H1 (cell line): ENCODE results near the gene CYTH1. TPM values are rescaled to one million over a fixed set of nuclear protein-coding genes. Genes with fewer than 3 reads are reported as not detected.

ENCODE experiments used
- CTCF ChIA-PET: fragments of 300-600 bp; sonication (Branson Sonifier 250); formaldehyde crosslinking; loops from one replicate; lab custom pipeline; 2021; ENCODE audit not compliant: partially characterized antibody; lab: Charles Lee
- POLR2A ChIA-PET: fragments of 300-600 bp; sonication (Branson Sonifier 250); formaldehyde crosslinking; loops from one replicate; lab custom pipeline; 2021; ENCODE audit warnings: inconsistent platforms; ENCODE audit not compliant: partially characterized antibody; lab: Charles Lee
- DNase-seq, 2 experiments: peaks; one replicate each; pipeline versions ENCODE4 v3.0.0 to v3.0.0-alpha.2; 2010 to 2022; ENCODE audit warnings: low spot score in 2 of 2, low read depth in 1 of 2, mixed read lengths in 1 of 2
- FAIRE-seq: peaks from 2 replicates; lab custom pipeline; 2011; peaks lifted over from hg19 to GRCh38; lab: Jason Lieb, UNC
- H2AFZ ChIP-seq: 2 replicates; pipeline ENCODE4 v1.8.1; 2012; ENCODE audit warnings: low read length, inconsistent platforms
- H2AK5ac ChIP-seq: 2 replicates; pipeline ENCODE4 v1.6.1; 2013; ENCODE audit warnings: low read depth, low read length
- H2BK120ac ChIP-seq: replicated peaks from 2 replicates; pipeline ENCODE3; 2013; ENCODE audit warnings: low read depth, low read length, inconsistent platforms
- H2BK12ac ChIP-seq: 2 replicates; pipeline ENCODE4 v1.6.1; 2013; ENCODE audit warnings: low read depth, low read length
- H2BK15ac ChIP-seq: 2 replicates; pipeline ENCODE4 v1.6.1; 2013; ENCODE audit warnings: low read length
- H2BK20ac ChIP-seq: 2 replicates; pipeline ENCODE4 v1.6.1; 2013; ENCODE audit warnings: low read length
- H2BK5ac ChIP-seq: 2 replicates; pipeline ENCODE4 v1.6.1; 2013; ENCODE audit warnings: low read depth, low read length
- H3K14ac ChIP-seq: 2 replicates; pipeline ENCODE4 v1.6.1; 2013; ENCODE audit warnings: inconsistent platforms; ENCODE audit not compliant: insufficient read length
- H3K18ac ChIP-seq: 2 replicates; pipeline ENCODE4 v1.6.1; 2013; ENCODE audit warnings: low read length; ENCODE audit errors: extremely low read depth
- H3K23ac ChIP-seq: 2 replicates; pipeline ENCODE4 v1.6.1; 2013; ENCODE audit warnings: inconsistent platforms; ENCODE audit not compliant: insufficient read length
- H3K23me2 ChIP-seq: 2 replicates; pipeline ENCODE4 v1.6.1; 2013; ENCODE audit warnings: low read depth, low read length
- H3K27ac ChIP-seq: 2 replicates; pipeline ENCODE4 v1.6.1; 2011; ENCODE audit warnings: low read depth, low read length, inconsistent platforms
- H3K27me3 ChIP-seq, 4 experiments: replicated peaks in 1 of 4; 1 replicate in 1 of 4; 2 replicates in 3 of 4; pipeline versions ENCODE4 v1.6.1 to v1.8.1; 2011 to 2013; ENCODE audit warnings: low read length in 3 of 4, mild to moderate bottlenecking in 3 of 4, inconsistent platforms in 2 of 4, mixed read lengths in 2 of 4, moderate library complexity in 1 of 4; ENCODE audit not compliant: control insufficient read depth in 3 of 4, insufficient read depth in 3 of 4; ENCODE audit errors: extremely low read depth in 1 of 4
- H3K36me3 ChIP-seq, 4 experiments: 2 replicates each; pipeline versions ENCODE4 v1.6.1 to v1.8.1; 2011 to 2013; ENCODE audit warnings: mild to moderate bottlenecking in 4 of 4, low read length in 3 of 4, moderate library complexity in 2 of 4, control low read depth in 1 of 4, inconsistent platforms in 1 of 4; ENCODE audit not compliant: insufficient read depth in 4 of 4, control insufficient read depth in 2 of 4
- H3K4ac ChIP-seq: replicated peaks from 2 replicates; pipeline ENCODE3; 2013; ENCODE audit warnings: low read length, low read depth, mixed read lengths, inconsistent platforms; ENCODE audit not compliant: insufficient read length
- H3K4me1 ChIP-seq, 4 experiments: replicated peaks in 1 of 4; 1 replicate in 1 of 4; 2 replicates in 3 of 4; pipeline versions ENCODE4 v1.6.1 to v1.8.1; 2011 to 2013; ENCODE audit warnings: low read length in 3 of 4, inconsistent platforms in 2 of 4, mixed read lengths in 1 of 4; ENCODE audit not compliant: insufficient read depth in 4 of 4, control insufficient read depth in 3 of 4
- H3K4me2 ChIP-seq, 2 experiments: 2 replicates each; pipeline versions ENCODE4 v1.6.1 to v1.8.1; 2011 to 2013; ENCODE audit warnings: low read depth in 2 of 2, low read length in 2 of 2, control low read depth in 1 of 2, inconsistent platforms in 1 of 2, mild to moderate bottlenecking in 1 of 2; ENCODE audit not compliant: insufficient read depth in 1 of 2
- H3K4me3 ChIP-seq, 4 experiments: fragments of 200-600, 300-600 bp in 1 of 4; sonication (generic), shearing (Covaris generic), sonication (Bioruptor Twin) in 1 of 4; 2 replicates each; pipeline versions ENCODE4 v1.5.1 to v1.8.1; 2011 to 2016; ENCODE audit warnings: low read length in 4 of 4, low read depth in 3 of 4, control low read depth in 2 of 4, inconsistent platforms in 2 of 4, mild to moderate bottlenecking in 2 of 4, mixed read lengths in 1 of 4, moderate library complexity in 1 of 4; ENCODE audit not compliant: insufficient read depth in 2 of 4; ENCODE audit errors: extremely low read depth in 1 of 4
- H3K56ac ChIP-seq: replicated peaks from 2 replicates; pipeline ENCODE3; 2013; ENCODE audit warnings: low read depth, mild to moderate bottlenecking, mixed read lengths, low read length, inconsistent platforms; ENCODE audit not compliant: insufficient read length
- H3K79me1 ChIP-seq: 2 replicates; pipeline ENCODE4 v1.6.1; 2013; ENCODE audit warnings: low read depth, low read length, control low read depth
- H3K79me2 ChIP-seq, 2 experiments: 2 replicates each; pipeline versions ENCODE4 v1.6.1 to v1.8.1; 2012 to 2013; ENCODE audit warnings: low read length in 2 of 2, mild to moderate bottlenecking in 2 of 2, inconsistent platforms in 1 of 2; ENCODE audit not compliant: insufficient read depth in 2 of 2, control insufficient read depth in 1 of 2
- H3K9ac ChIP-seq, 4 experiments: replicated peaks in 1 of 4; 1 replicate in 1 of 4; 2 replicates in 3 of 4; pipeline versions ENCODE4 v1.6.1 to v1.8.1; 2011 to 2013; ENCODE audit warnings: low read depth in 3 of 4, low read length in 3 of 4, control low read depth in 2 of 4, mild to moderate bottlenecking in 2 of 4, moderate library complexity in 2 of 4, inconsistent platforms in 1 of 4; ENCODE audit errors: extremely low read depth in 1 of 4
- H3K9me3 ChIP-seq, 2 experiments: 2 replicates each; pipeline versions ENCODE4 v1.6.1 to v1.8.1; 2012 to 2013; ENCODE audit warnings: mild to moderate bottlenecking in 2 of 2, moderate library complexity in 2 of 2, control low read depth in 1 of 2, inconsistent platforms in 1 of 2, low read depth in 1 of 2, low read length in 1 of 2, mixed read lengths in 1 of 2; ENCODE audit not compliant: insufficient read depth in 2 of 2
- H4K20me1 ChIP-seq, 2 experiments: replicated peaks in 1 of 2; 2 replicates each; pipeline versions ENCODE3 to v1.8.1; 2011 to 2013; ENCODE audit warnings: inconsistent platforms in 2 of 2, low read length in 2 of 2, mild to moderate bottlenecking in 1 of 2; ENCODE audit not compliant: insufficient read depth in 2 of 2, control insufficient read depth in 1 of 2
- H4K5ac ChIP-seq: 2 replicates; pipeline ENCODE4 v1.6.1; 2013; ENCODE audit warnings: low read length, low read depth, mixed read lengths, inconsistent platforms; ENCODE audit not compliant: insufficient read length
- H4K8ac ChIP-seq: 2 replicates; pipeline ENCODE4 v1.8.0; 2013; ENCODE audit warnings: mild to moderate bottlenecking, moderate library complexity, low read length, inconsistent platforms; ENCODE audit not compliant: insufficient read depth; ENCODE audit errors: extremely low read depth
- H4K91ac ChIP-seq: replicated peaks from 2 replicates; pipeline ENCODE3; 2013; ENCODE audit warnings: low read length, mixed read lengths, inconsistent platforms; ENCODE audit not compliant: insufficient read length
- ASH2L ChIP-seq: fragments of 200-600, 300-600 bp; sonication (generic); IDR thresholded peaks from one replicate; pipeline ENCODE4 v1.7.1; 2017; ENCODE audit warnings: low read length
- CREB1 ChIP-seq: IDR thresholded peaks from 2 replicates; pipeline ENCODE4 v1.6.1; 2012; ENCODE audit warnings: inconsistent platforms
- HDAC6 ChIP-seq: IDR thresholded peaks from one replicate; pipeline ENCODE4 v1.7.1; 2012; ENCODE audit warnings: low read depth, mild to moderate bottlenecking, inconsistent platforms, low read length, moderate library complexity
- POLR2A ChIP-seq, 2 experiments: IDR thresholded peaks; 1 replicate in 1 of 2; 2 replicates in 1 of 2; pipeline ENCODE4 v1.6.1; 2011; ENCODE audit warnings: low read depth in 2 of 2, low read length in 2 of 2, mild to moderate bottlenecking in 2 of 2; ENCODE audit errors: control extremely low read depth in 1 of 2
- SAP30 ChIP-seq: fragments of 300-600 bp; sonication (generic); IDR thresholded peaks from 2 replicates; pipeline ENCODE4 v1.7.1; 2012; ENCODE audit warnings: low read length, moderate library complexity, mild to moderate bottlenecking, inconsistent platforms; ENCODE audit not compliant: insufficient read depth, insufficient replicate concordance
- WGBS, 2 experiments: shearing (Covaris generic) in 1 of 2; methylation state at CpG; one replicate each; pipeline versions ENCODE4 v1.1.6 to v1.1.7; 2013 to 2015; ENCODE audit warnings: low lambda C conversion rate in 2 of 2, mixed read lengths in 2 of 2, inconsistent platforms in 1 of 2, low coverage in 1 of 2, missing lambda C conversion rate in 1 of 2; ENCODE audit not compliant: insufficient replicate concordance in 2 of 2, insufficient coverage in 1 of 2, insufficient read length in 1 of 2; ENCODE audit errors: extremely low coverage in 1 of 2, missing lambda C conversion rate in 1 of 2; 5-methylcytosine and 5-hydroxymethylcytosine counted together
- polyA plus RNA-seq, 7 experiments: library from polyadenylated mRNA; depleted of rRNA in 3 of 7; stranded (reverse) in 5 of 7; unstranded in 2 of 7; fragments of >200 nt in 5 of 7; fragments of 200-250 nt in 2 of 7; gene quantifications; 1 replicate in 5 of 7; 2 replicates in 1 of 7; 4 replicates in 1 of 7; pipeline versions ENCODE4 v1.2.1 to v1.2.3, GENCODE V29; 2011 to 2013; ENCODE audit warnings: missing spikeins in 2 of 7, mixed read lengths in 2 of 7
- total RNA-seq: library from RNA; stranded (reverse); fragmentation: NEBNext Ultra II Directional; extraction: Animal tissue kit (Norgen Biotek cat#: 25700); gene quantifications from 2 replicates; pipeline ENCODE4 v1.2.1, GENCODE V29; 2021

The CYTH1 gene
- total and polyA plus RNA-seq, 2 of the 8 experiments (the other 6 are each of a cell fraction or from before 2014, with no cell fraction given) = 12.8 to 14.8 TPM

GRCh38 chr17:78697122-78697521 lies 85.0 kb downstream of the CYTH1 start:
- Histone ChIP-seq H3K36me3 (no peaks in the 10 kb centered on the region), H3K27ac (no peak overlapping the region)

More at GRCh38 chr17:78697122-78697521, 85.0 kb downstream of the CYTH1 start:
- no peak overlapping the region for H2BK15ac ChIP-seq
- H3K23ac ChIP-seq = no peak overlapping the region
- H2BK120ac ChIP-seq = no peak overlapping the region
- no peak overlapping the region for H4K8ac ChIP-seq
- ChIA-PET POLR2A (interaction anchor here (0.6 kb wide), 1 partner anchor 88 kb away, joined by 3 read pairs; no protein-coding TSS in a partner anchor), CTCF (interaction anchor here (2.2 kb wide), 1 partner anchor 10 kb away, joined by 5 read pairs; no protein-coding TSS in a partner anchor)
- no peaks in the 10 kb centered on the region for H3K4me1 ChIP-seq
- no peaks in the 10 kb centered on the region for H3K9me3 ChIP-seq
- no peak overlapping the region for H3K18ac ChIP-seq
- no peak overlapping the region for H2AK5ac ChIP-seq
- H3K4me3 ChIP-seq = no peak overlapping the region
- H3K4me2 ChIP-seq = no peak overlapping the region
- H3K14ac ChIP-seq = no peak overlapping the region
- H4K5ac ChIP-seq = no peak overlapping the region
- TF ChIP-seq CREB1 = no peak
- TF ChIP-seq SAP30 = no peak
- no peak for TF ChIP-seq POLR2A (IDR thresholded peaks at IDR 0.05; ENCODE audit: control extremely low read depth in 1 of 2, low read depth in 2 of 2, low read length in 2 of 2)
- no peak for TF ChIP-seq HDAC6
- TF ChIP-seq ASH2L = no peak
- FAIRE-seq = no peak
- no peak overlapping the region for H2AFZ ChIP-seq
- WGBS, 2 experiments = 86% methylated on average over 2 of the region's 2 CpGs; no CpG with 5 or more reads in 1 of the 2 experiments
- no peak overlapping the region for H2BK12ac ChIP-seq
- H3K4ac ChIP-seq = no peak overlapping the region
- no peaks in the 10 kb centered on the region for H3K27me3 ChIP-seq
- H3K79me2 ChIP-seq = no peaks in the 10 kb centered on the region
- peaks cover 0 to 1% of the 10 kb centered on the region in 2 experiments for H4K20me1 ChIP-seq
- H4K91ac ChIP-seq = no peak overlapping the region
- no peak overlapping the region for H3K9ac ChIP-seq
- H2BK20ac ChIP-seq = no peak overlapping the region
- DNase-seq = no peak
- H3K23me2 ChIP-seq = no peaks in the 10 kb centered on the region
- no peak overlapping the region for H3K56ac ChIP-seq
- H2BK5ac ChIP-seq = no peak overlapping the region
- H3K79me1 ChIP-seq = no peaks in the 10 kb centered on the region
